Measurements from ENCODE around the gene CYP2B6.
"Not testable (repeated sequence)": the region's sequence is repeated elsewhere in the genome, so short reads cannot be mapped to it uniquely, and the experiment has no call there.

CYP2B6 gene

DNA sequence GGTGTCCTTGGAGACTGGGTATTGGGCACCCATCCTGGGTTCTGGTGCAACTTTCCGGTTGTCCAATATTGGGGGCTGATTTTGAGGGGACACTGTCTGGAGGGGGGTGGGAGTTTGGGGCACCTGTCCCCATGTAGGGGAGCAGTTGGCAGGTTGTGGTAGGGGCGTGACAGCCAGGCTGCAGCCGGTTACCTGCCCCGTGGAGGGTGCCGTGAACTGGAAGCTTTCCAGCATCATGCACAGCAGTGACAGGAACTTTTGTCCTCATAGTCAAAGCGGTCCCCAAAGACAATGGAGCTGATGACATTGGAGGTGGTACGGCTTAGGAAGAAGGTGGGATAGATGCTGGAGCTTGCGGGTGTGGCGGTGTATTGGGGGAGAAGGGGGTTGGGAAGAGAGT is 34.3 kb downstream of the CYP2B6 start:
- TF ChIP-seq, protein P1, sequence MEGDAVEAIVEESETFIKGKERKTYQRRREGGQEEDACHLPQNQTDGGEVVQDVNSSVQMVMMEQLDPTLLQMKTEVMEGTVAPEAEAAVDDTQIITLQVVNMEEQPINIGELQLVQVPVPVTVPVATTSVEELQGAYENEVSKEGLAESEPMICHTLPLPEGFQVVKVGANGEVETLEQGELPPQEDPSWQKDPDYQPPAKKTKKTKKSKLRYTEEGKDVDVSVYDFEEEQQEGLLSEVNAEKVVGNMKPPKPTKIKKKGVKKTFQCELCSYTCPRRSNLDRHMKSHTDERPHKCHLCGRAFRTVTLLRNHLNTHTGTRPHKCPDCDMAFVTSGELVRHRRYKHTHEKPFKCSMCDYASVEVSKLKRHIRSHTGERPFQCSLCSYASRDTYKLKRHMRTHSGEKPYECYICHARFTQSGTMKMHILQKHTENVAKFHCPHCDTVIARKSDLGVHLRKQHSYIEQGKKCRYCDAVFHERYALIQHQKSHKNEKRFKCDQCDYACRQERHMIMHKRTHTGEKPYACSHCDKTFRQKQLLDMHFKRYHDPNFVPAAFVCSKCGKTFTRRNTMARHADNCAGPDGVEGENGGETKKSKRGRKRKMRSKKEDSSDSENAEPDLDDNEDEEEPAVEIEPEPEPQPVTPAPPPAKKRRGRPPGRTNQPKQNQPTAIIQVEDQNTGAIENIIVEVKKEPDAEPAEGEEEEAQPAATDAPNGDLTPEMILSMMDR (IDR thresholded peaks at IDR 0.05; ENCODE audit: extremely low read depth, insufficient read depth, missing control alignments): no peak
- in situ Hi-C loops (cut with MboI; ENCODE audit: low pct_unique_long_range_greater_than_20kb, low sequenced_read_pairs, unreplicated experiment): no loop called here
- DNase-seq (ENCODE audit: low spot score): no peak

DNA sequence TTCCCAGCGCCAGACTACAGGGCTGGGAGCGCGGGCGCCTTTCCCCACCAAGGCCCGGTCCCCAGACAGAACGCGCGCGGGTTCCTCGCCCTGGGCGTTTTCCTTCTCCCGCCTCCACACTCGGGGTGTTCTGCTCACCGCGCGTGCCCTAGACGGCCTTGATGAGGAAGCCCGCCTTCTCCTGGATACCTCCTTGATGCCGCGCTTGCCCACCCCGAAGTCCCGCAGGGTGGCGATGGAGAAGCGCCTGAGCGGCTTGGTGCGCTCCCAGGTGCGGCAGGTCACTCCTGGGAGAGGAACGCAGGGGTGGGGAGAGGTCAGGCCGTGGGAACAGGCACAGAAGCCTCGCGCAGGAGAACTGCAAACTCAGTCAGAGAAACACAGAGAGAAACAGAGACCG is 34.8 kb downstream of the CYP2B6 start:
- in situ Hi-C loops (cut with MboI; ENCODE audit: low pct_unique_long_range_greater_than_20kb, low sequenced_read_pairs, unreplicated experiment): no loop called here
- TF ChIP-seq, protein P1 (IDR thresholded peaks at IDR 0.05; ENCODE audit: extremely low read depth, insufficient read depth, missing control alignments): no peak
- no peak for DNase-seq (ENCODE audit: low spot score)

DNA sequence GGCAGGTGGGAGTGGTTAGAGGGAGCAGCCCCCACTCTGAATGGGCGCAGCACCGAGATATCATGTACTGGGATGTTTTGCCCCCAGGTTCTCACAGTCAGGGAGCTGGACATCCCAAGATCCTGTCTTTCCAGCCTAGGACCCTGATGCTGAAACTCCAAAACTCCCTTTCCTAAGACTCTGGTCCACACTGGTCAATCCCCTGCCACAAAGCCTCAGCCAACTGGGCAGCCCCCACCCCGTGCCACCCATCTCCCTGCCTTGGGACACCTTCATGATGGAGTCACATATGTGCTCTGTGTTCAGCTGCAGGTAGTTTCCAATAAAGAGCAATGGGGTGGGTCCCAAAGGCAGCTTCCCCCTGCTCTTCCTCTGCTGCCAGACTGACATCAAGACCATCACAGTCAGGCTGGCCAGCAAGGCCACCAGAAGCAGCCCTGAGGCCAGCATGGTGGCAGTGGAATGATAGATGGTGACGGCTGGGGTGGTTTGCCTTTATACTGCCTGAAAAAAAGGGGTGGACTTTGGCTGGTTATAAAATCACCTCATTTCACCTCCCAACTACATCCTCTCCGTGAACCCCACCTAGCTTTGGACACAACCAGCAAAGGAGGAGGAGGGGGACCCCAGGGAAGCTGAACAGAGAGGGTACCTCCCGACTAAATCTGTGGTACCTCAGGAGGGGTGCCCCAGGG is 36.3 kb downstream of the CYP2B6 start:
- DNase-seq (ENCODE audit: low spot score): no peak
- TF ChIP-seq, protein P1 (IDR thresholded peaks at IDR 0.05; ENCODE audit: extremely low read depth, insufficient read depth, missing control alignments): no peak
- in situ Hi-C loops (cut with MboI; ENCODE audit: low pct_unique_long_range_greater_than_20kb, low sequenced_read_pairs, unreplicated experiment): no loop called here

DNA sequence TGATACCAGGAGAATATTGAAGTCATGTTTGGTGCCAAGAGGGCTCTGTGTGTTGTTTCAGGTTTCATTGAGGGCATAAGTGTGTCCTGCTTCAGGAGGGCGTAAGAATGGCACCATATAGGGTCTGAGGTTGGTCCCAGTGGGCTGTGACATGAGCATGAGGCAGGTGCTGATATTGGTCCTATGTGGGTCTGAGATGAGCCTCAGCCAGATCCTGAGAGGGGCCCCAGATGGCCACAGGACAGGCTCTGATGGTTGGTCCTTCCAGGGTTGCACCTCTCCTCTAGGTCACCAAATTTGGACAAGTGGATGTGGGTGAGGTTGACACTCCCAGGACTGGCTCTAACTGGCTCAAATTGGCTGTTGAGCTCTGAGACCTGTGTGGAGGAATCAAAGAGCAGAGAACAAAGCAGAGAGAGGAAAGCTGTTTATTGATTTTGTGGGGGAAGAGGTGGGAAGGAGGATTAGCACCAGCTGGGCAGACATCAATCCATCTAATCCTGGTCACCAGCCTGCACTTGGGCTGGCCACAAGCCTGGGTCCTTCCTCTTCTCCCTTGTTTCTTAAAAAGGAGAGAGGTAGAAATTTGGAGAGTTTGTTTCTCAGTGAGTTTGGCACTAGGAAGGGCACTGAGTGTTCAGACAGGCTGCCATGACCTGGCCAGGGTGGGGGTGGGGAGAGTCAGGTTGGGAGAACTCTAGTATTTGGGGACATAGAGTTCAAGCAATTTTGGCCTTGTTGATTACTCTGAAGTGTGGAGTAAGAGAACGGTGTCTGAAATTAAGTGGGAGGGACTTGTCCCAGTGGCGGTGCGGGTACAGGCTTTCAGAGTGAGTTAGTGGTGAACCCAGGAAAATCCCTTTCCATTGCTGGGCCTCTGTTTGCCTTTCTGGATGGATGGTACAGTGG is 38.7 kb downstream of the CYP2B6 start:
- TF ChIP-seq, protein P1 (IDR thresholded peaks at IDR 0.05; ENCODE audit: extremely low read depth, insufficient read depth, missing control alignments): no peak
- no peak for DNase-seq (ENCODE audit: low spot score)

DNA sequence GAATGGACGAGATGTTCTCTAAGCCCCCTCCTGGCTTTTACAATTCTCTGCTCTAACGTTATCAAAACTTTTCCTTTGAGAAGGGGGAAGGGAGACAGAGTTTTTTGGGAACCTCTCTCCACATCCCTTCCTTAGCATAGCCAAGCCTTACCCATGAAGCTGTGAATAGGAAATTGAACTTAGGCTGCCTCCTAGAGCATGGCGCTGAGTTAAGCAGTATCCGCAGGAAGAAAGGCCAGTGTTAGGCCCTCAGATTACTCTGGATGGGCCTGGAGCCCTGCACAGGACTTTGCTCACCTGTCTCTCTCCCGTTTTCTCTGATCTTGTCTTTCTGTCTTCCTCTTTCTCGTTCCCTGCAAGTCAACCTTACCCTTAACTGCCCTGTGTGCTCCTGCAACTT is 39.6 kb downstream of the CYP2B6 start:
- in situ Hi-C loops (cut with MboI; ENCODE audit: low pct_unique_long_range_greater_than_20kb, low sequenced_read_pairs, unreplicated experiment): no loop called here
- TF ChIP-seq, protein P1 (IDR thresholded peaks at IDR 0.05; ENCODE audit: extremely low read depth, insufficient read depth, missing control alignments): no peak

More for the DNA sequence above, 38.7 kb downstream of the CYP2B6 start:
- in situ Hi-C loops (cut with MboI; ENCODE audit: low pct_unique_long_range_greater_than_20kb, low sequenced_read_pairs, unreplicated experiment): no loop called here

DNA sequence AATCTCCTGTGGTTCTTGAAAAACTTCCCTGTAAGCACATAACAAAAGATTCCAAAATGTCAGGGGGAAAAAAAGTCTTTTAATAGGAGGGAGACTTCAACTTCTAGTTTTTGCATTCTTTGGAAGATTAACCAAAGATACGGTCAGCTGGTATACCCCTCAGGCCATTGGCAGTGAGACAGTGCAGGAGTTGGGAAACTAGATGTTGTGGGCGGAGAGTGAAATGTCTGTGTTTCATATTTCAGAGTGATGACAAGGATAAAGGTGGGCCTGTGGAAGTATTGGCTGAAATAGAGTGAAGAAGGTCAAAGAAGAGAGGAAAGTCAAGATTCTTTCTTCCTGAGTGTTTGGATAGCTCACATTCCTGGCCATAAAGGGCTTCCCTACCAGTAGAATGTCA is 40.8 kb downstream of the CYP2B6 start:
- in situ Hi-C loops (cut with MboI; ENCODE audit: low pct_unique_long_range_greater_than_20kb, low sequenced_read_pairs, unreplicated experiment): no loop called here
- DNase-seq (ENCODE audit: low spot score): no peak
- TF ChIP-seq, protein P1 (IDR thresholded peaks at IDR 0.05; ENCODE audit: extremely low read depth, insufficient read depth, missing control alignments): no peak

More for the DNA sequence above, 39.6 kb downstream of the CYP2B6 start:
- DNase-seq (ENCODE audit: low spot score): no peak

DNA sequence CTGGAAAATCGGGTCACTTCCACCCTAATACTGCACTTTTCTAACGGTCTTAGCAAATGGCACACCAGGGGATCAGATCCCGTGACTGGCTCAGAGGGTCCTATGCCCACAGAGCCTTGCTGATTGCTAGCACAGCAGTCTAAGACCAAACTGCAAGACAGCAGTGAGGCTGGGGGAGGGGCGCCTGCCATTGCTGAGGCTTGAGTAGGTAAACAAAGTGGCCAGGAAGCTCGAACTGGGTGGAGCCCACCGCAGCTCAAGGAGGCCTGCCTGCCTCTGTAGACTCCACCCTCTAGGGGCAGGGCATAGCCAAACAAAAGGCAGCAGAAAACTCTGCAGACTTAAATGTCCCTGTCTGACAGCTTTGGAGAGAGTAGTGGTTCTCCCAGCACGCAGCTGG is 42.2 kb downstream of the CYP2B6 start:
- in situ Hi-C loops (cut with MboI; ENCODE audit: low pct_unique_long_range_greater_than_20kb, low sequenced_read_pairs, unreplicated experiment); DNase-seq (ENCODE audit: low spot score): not testable (repeated sequence)
